ENCODE results near the gene RHEB. TPM values are rescaled to one million over a fixed set of nuclear protein-coding genes. Genes with fewer than 3 reads are reported as not detected.
"Not testable (repeated sequence)": the region's sequence is repeated elsewhere in the genome, so short reads cannot be mapped to it uniquely, and the experiment has no call there.

RHEB gene
- total RNA-seq, 4 donors from 2014 or later: 41.2 to 64.4 (median 53.5) TPM

GRCh38 chr7:151541709-151542499, 22.2 kb upstream of the RHEB start:
- no peak for DNase-seq (ENCODE audit: low spot score in 2 of 2)
- no peak overlapping the region for H3K4me3 ChIP-seq (ENCODE audit: low read depth, poor library complexity, severe bottlenecking)
- intact Hi-C loops (cut with DNase I; ENCODE audit: low total_unique reads): no loop called here
- no peak for TF ChIP-seq CTCF (IDR thresholded peaks at IDR 0.05)
- no peak for TF ChIP-seq POLR2A (IDR thresholded peaks at IDR 0.05)
- 88 to 91% methylated on average over 17 of the region's 17 CpGs for WGBS, 2 donors

- no peak for TF ChIP-seq POLR2A (IDR thresholded peaks at IDR 0.05)
- TF ChIP-seq CTCF (IDR thresholded peaks at IDR 0.05): no peak
- no peak overlapping the region for H3K4me3 ChIP-seq (ENCODE audit: low read depth, poor library complexity, severe bottlenecking)
- no peak for DNase-seq (ENCODE audit: low spot score in 2 of 2)
- 93% methylated on average over 4 of the region's 4 CpGs for WGBS, 2 donors
- intact Hi-C loops (cut with DNase I; ENCODE audit: low total_unique reads): no loop called here
Measured at GRCh38 chr7:151540146-151540545, 20.5 kb upstream of the RHEB start.

GRCh38 chr7:151539088-151539671, 19.5 kb upstream of the RHEB start:
- DNase-seq (ENCODE audit: low spot score in 2 of 2): no peak
- intact Hi-C loops (cut with DNase I; ENCODE audit: low total_unique reads): no loop called here
- no peak overlapping the region for H3K4me3 ChIP-seq (ENCODE audit: low read depth, poor library complexity, severe bottlenecking)
- 72 to 83% methylated on average over 9 of the region's 9 CpGs for WGBS, 2 donors
- no peak for TF ChIP-seq POLR2A (IDR thresholded peaks at IDR 0.05)
- no peak for TF ChIP-seq CTCF (IDR thresholded peaks at IDR 0.05)

- 12 to 18% methylated on average over 8 of the region's 8 CpGs for WGBS, 2 donors
- DNase-seq (ENCODE audit: low spot score in 2 of 2): no peak
- H3K4me3 ChIP-seq (ENCODE audit: low read depth, poor library complexity, severe bottlenecking): no peak overlapping the region
- intact Hi-C loops (cut with DNase I; ENCODE audit: low total_unique reads): no loop called here
- TF ChIP-seq POLR2A (IDR thresholded peaks at IDR 0.05) (no peak), CTCF (IDR thresholded peaks at IDR 0.05) (no peak)
Measured at GRCh38 chr7:151537818-151538561, 18.3 kb upstream of the RHEB start.

- H3K4me3 ChIP-seq (ENCODE audit: low read depth, poor library complexity, severe bottlenecking); DNase-seq (ENCODE audit: low spot score in 2 of 2); intact Hi-C loops (cut with DNase I; ENCODE audit: low total_unique reads): not testable (repeated sequence)
- WGBS, 2 donors: 91 to 93% methylated on average over 2 of the region's 2 CpGs
Measured at GRCh38 chr7:151536178-151536577, 16.5 kb upstream of the RHEB start.

- H3K4me3 ChIP-seq (ENCODE audit: low read depth, poor library complexity, severe bottlenecking): no peak overlapping the region
- TF ChIP-seq CTCF (IDR thresholded peaks at IDR 0.05) (no peak), POLR2A (IDR thresholded peaks at IDR 0.05) (no peak)
- DNase-seq (ENCODE audit: low spot score in 2 of 2): no peak
- intact Hi-C loops (cut with DNase I; ENCODE audit: low total_unique reads): no loop called here
Measured at GRCh38 chr7:151529842-151530241, 10.1 kb upstream of the RHEB start.
